ENCODE data around the gene MAPK10. TPM values are rescaled to one million over a fixed set of nuclear protein-coding genes. Genes with fewer than 3 reads are reported as not detected.

The MAPK10 gene
- total RNA-seq, 1 experiment from 2014 or later, result 0.79 TPM

- intact Hi-C loops (cut with micrococcal nuclease; ENCODE audit: unreplicated experiment), result no loop called here
- Mint-ChIP-seq H3K27ac (ENCODE audit: unreplicated experiment) (no peak overlapping the region), H3K4me1 (ENCODE audit: low read depth, unreplicated experiment) (no peaks in the 10 kb centered on the region), H3K4me3 (ENCODE audit: unreplicated experiment) (no peak overlapping the region), H3K27me3 (ENCODE audit: insufficient read depth, unreplicated experiment) (no peaks in the 10 kb centered on the region), H3K9me3 (ENCODE audit: unreplicated experiment) (no peaks in the 10 kb centered on the region), H3K36me3 (ENCODE audit: insufficient read depth, unreplicated experiment) (no peaks in the 10 kb centered on the region)
- H3K4me1 ChIP-seq, result no peaks in the 10 kb centered on the region
- no peaks in the 10 kb centered on the region for H3K36me3 ChIP-seq (ENCODE audit: control insufficient read depth, insufficient read depth, low read length)
- BruUV-seq (replicated peaks), result no TSS peak
- no peaks in the 10 kb centered on the region for H3K9me3 ChIP-seq
- CTCF ChIA-PET, result no interaction called here
- TF ChIP-seq CTCF (IDR thresholded peaks at IDR 0.05; ENCODE audit: insufficient read depth in 1 of 2, low read depth in 1 of 2, low read length in 1 of 2, severe bottlenecking in 1 of 2, unreplicated experiment in 1 of 2), result no peak
- POLR2A ChIA-PET, result no interaction called here
- DNase-seq, result no peak
- no peaks in the 10 kb centered on the region for H3K27me3 ChIP-seq (replicated peaks; ENCODE audit: control insufficient read depth, insufficient read depth, low read length)
- no peak overlapping the region for H3K4me3 ChIP-seq (ENCODE audit: low read depth, low read length)
These were observed 366.2 kb downstream of the MAPK10 start for GRCh38 chr4:85993641-85994040.

DNA sequence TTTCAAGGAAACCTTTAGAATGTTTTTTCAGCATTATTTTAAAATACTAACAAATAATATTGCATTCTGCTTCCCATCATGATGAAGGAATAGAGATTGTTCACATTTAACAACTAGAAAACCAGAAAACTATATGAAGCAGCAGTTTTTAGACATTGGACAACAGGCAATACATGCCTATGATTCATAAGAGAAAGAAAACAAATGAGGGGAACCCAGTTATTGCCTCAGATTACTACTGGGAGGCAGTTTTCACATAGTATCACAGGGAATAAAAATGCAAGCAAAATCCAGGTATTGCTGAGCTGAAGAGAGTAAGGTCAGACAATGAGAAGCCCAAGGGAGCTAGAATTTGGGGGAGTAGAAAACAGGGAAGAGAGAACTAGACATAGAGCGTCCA, 373.6 kb downstream of the MAPK10 start:
- ChIA-PET CTCF (no interaction called here), POLR2A (no interaction called here)
- no peak for DNase-seq
- Histone ChIP-seq H3K4me1 (no peaks in the 10 kb centered on the region), H3K27me3 (replicated peaks; ENCODE audit: control insufficient read depth, insufficient read depth, low read length) (no peaks in the 10 kb centered on the region), H3K4me3 (ENCODE audit: low read depth, low read length) (no peak overlapping the region), H3K36me3 (ENCODE audit: control insufficient read depth, insufficient read depth, low read length) (no peaks in the 10 kb centered on the region), H3K9me3 (no peaks in the 10 kb centered on the region)
- Mint-ChIP-seq H3K27ac (ENCODE audit: unreplicated experiment) (no peak overlapping the region), H3K36me3 (ENCODE audit: insufficient read depth, unreplicated experiment) (no peaks in the 10 kb centered on the region), H3K27me3 (ENCODE audit: insufficient read depth, unreplicated experiment) (peaks cover 5% of the 10 kb centered on the region), H3K9me3 (ENCODE audit: unreplicated experiment) (no peaks in the 10 kb centered on the region), H3K4me3 (ENCODE audit: unreplicated experiment) (no peak overlapping the region), H3K4me1 (ENCODE audit: low read depth, unreplicated experiment) (no peaks in the 10 kb centered on the region)
- no peak for TF ChIP-seq CTCF (IDR thresholded peaks at IDR 0.05; ENCODE audit: insufficient read depth in 1 of 2, low read depth in 1 of 2, low read length in 1 of 2, severe bottlenecking in 1 of 2, unreplicated experiment in 1 of 2)
- intact Hi-C loops (cut with micrococcal nuclease; ENCODE audit: unreplicated experiment), result no loop called here
- no TSS peak for BruUV-seq (replicated peaks)

DNA sequence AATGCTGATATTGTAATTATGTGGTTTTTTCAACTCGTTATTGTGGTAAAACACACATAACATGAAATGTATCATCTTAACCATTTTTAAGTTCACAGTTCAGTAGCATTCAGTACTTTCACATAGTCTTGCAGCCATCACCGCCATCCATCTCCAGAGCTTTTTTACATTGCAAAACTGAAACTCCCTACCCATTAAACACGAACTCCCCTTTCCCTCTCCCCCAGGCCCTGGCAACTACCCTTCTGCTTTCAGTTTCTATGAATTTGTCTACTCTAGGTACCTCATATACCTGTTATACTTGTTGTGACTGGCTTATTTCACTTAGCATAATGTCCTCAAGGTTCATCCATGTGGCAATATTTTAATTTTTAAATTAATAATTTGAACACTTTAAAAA, 380.6 kb downstream of the MAPK10 start:
- ChIA-PET CTCF (interaction anchor here (1.3 kb wide), 1 partner anchor 183 kb away, joined by 5 read pairs; no protein-coding TSS in a partner anchor), POLR2A (no interaction called here)
- intact Hi-C loops (cut with micrococcal nuclease; ENCODE audit: unreplicated experiment), result no loop called here
- Histone ChIP-seq H3K9me3 (no peaks in the 10 kb centered on the region), H3K27me3 (replicated peaks; ENCODE audit: control insufficient read depth, insufficient read depth, low read length) (no peaks in the 10 kb centered on the region), H3K36me3 (ENCODE audit: control insufficient read depth, insufficient read depth, low read length) (no peaks in the 10 kb centered on the region), H3K4me3 (ENCODE audit: low read depth, low read length) (no peak overlapping the region), H3K4me1 (no peaks in the 10 kb centered on the region)
- no TSS peak for BruUV-seq (replicated peaks)
- no peak overlapping the region for H3K4me3 Mint-ChIP-seq (ENCODE audit: unreplicated experiment)
- H3K27ac Mint-ChIP-seq (ENCODE audit: unreplicated experiment), result no peak overlapping the region
- peaks cover 3% of the 10 kb centered on the region for H3K27me3 Mint-ChIP-seq (ENCODE audit: insufficient read depth, unreplicated experiment)
- H3K4me1 Mint-ChIP-seq (ENCODE audit: low read depth, unreplicated experiment), result no peaks in the 10 kb centered on the region
- no peaks in the 10 kb centered on the region for H3K36me3 Mint-ChIP-seq (ENCODE audit: insufficient read depth, unreplicated experiment)
- no peak for DNase-seq
- no peaks in the 10 kb centered on the region for H3K9me3 Mint-ChIP-seq (ENCODE audit: unreplicated experiment)
- TF ChIP-seq CTCF (IDR thresholded peaks at IDR 0.05; ENCODE audit: insufficient read depth in 1 of 2, low read depth in 1 of 2, low read length in 1 of 2, severe bottlenecking in 1 of 2, unreplicated experiment in 1 of 2), result no peak
